ENCODE data around the gene CCDC9.
"Not testable (repeated sequence)": the region's sequence is repeated elsewhere in the genome, so short reads cannot be mapped to it uniquely, and the experiment has no call there.

Gene CCDC9

GRCh38 chr19:47283405-47284059, 27.2 kb downstream of the CCDC9 start:
- H3K4me3 ChIP-seq (ENCODE audit: low read depth, low read length) = no peak overlapping the region
- DNase-seq (ENCODE audit: low read depth) = no peak
- no peak for TF ChIP-seq CTCF (IDR thresholded peaks at IDR 0.05; ENCODE audit: insufficient read depth, low read depth, low read length, missing control alignments)

GRCh38 chr19:47284324-47284899, 28.1 kb downstream of the CCDC9 start:
- DNase-seq (ENCODE audit: low read depth) = peak; percentile 77
- no peak overlapping the region for H3K4me3 ChIP-seq (ENCODE audit: low read depth, low read length)
- peak; percentile 80 for TF ChIP-seq CTCF (IDR thresholded peaks at IDR 0.05; ENCODE audit: insufficient read depth, low read depth, low read length, missing control alignments)

- H3K4me3 ChIP-seq (ENCODE audit: low read depth, low read length) = no peak overlapping the region
- DNase-seq (ENCODE audit: low read depth) = peak; percentile 91
- peak; percentile 64 for TF ChIP-seq CTCF (IDR thresholded peaks at IDR 0.05; ENCODE audit: insufficient read depth, low read depth, low read length, missing control alignments)
Observed at GRCh38 chr19:47296036-47296435, 39.7 kb downstream of the CCDC9 start.

GRCh38 chr19:47300867-47301266, 44.5 kb downstream of the CCDC9 start:
- not testable (repeated sequence) for H3K4me3 ChIP-seq (ENCODE audit: low read depth, low read length); DNase-seq (ENCODE audit: low read depth)

- peak; percentile 48 for DNase-seq (ENCODE audit: low read depth)
- H3K4me3 ChIP-seq (ENCODE audit: low read depth, low read length) = no peak overlapping the region
- TF ChIP-seq CTCF (IDR thresholded peaks at IDR 0.05; ENCODE audit: insufficient read depth, low read depth, low read length, missing control alignments) = no peak
Observed at GRCh38 chr19:47302249-47302648, 45.9 kb downstream of the CCDC9 start.

GRCh38 chr19:47303966-47304365, 47.6 kb downstream of the CCDC9 start:
- no peak for TF ChIP-seq CTCF (IDR thresholded peaks at IDR 0.05; ENCODE audit: insufficient read depth, low read depth, low read length, missing control alignments)
- no peak overlapping the region for H3K4me3 ChIP-seq (ENCODE audit: low read depth, low read length)
- DNase-seq (ENCODE audit: low read depth) = no peak

- peak; percentile 75 for DNase-seq (ENCODE audit: low read depth)
- peak; percentile 99 for TF ChIP-seq CTCF (IDR thresholded peaks at IDR 0.05; ENCODE audit: insufficient read depth, low read depth, low read length, missing control alignments)
- H3K4me3 ChIP-seq (ENCODE audit: low read depth, low read length) = no peak overlapping the region
Observed at GRCh38 chr19:47305309-47305751, 49.0 kb downstream of the CCDC9 start.
